GM19372 (cell line): ENCODE results near the gene MFAP2.

ENCODE experiments used
- ATAC-seq: cut with Tn5 transposase; IDR thresholded peaks from one replicate; pipeline ENCODE4 v1.9.1; 2021; ENCODE audit warnings: mild to moderate bottlenecking, low read depth, moderate library complexity; ENCODE audit not compliant: unreplicated experiment

MFAP2 gene, protein sequence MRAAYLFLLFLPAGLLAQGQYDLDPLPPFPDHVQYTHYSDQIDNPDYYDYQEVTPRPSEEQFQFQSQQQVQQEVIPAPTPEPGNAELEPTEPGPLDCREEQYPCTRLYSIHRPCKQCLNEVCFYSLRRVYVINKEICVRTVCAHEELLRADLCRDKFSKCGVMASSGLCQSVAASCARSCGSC

DNA sequence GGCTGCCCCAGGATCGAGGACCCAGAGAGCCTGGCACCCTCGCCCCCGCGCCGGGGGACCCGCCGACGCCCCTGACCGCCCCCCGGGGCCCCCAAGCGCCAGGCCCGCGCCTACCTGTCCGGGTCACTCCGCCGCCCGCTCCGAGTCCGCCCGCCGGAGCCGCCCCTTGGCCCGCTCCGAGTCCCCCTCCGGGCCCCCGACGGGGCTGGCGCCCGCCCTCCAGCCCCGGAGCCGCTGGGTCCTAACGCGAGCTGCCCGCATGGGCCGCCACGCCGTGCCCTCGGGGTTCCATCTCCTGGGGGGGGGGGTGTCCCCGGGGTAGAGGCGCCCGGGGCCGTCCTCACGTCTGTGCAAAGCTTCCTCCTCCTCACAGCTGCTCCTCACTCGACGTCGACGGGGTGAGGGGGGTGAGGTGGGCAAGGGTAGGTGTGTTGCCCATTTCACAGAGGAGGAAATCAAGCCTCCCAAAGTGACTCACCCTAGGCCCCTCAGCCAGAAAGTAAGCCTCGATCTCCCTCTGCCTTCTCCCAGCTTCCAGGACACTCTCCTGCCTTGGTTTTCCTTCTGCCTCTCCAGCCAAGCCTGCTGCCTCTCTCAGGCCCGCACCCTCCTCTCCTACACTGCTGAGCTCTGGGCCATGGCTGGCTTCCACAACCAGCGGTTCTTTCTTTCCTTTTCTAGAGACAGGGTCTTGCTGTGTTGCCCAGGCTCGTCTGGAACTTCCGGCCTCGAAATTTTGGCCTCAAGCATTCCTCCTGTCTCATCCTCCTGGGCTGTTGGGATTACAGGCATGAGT is at the start of gene MFAP2:
TSS of gene MFAP2 (minus strand) at position 148 of the 796 bp plus-strand sequence. CDS start 2,347 bp downstream, outside the sequence.
- ATAC-seq: no peak

DNA sequence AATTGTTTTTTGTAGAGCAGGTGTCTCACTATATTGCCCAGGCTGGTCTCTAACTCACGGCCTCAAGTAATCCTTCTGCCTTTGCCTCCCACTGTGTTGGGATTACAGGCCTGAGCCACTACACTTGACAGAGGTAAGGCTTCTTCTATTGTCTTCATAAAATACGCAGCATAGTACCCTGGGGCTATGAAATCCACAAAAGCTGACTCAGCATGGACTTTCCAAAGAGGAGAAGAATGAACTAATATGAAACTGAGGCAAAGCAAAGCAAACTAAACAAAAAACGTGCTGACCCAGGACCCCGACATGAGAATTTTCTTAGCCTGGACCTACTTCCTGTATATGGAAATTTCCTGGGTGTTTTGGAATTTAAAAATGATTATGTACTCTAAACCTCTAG is 49.8 kb upstream of the MFAP2 start:
- no peak for ATAC-seq

DNA sequence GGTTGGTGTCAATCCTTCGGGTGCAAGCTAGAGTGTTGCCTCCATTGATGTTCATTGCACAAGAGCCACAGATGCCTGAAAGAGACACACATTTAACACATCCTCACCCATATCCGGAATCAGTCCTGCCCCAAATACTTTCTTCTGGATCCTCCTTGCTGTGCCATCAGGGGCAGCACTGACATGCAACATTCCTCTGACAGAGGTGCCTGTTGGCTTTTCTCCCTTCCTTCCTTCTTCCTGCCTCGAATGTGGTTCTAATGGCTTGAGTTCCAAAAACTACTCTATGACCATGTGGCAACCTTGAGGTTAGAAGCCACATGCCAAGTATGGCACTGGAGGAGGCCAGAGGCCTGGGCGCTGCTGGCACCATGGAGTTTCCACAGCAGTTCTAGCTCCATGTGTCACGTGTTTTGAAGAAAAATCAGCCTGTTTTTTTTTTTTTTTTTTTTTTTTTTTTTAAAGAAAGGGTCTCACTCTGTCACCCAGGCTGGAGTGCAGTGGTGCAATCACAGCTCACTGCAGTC is 48.3 kb upstream of the MFAP2 start:
- ATAC-seq: no peak

DNA sequence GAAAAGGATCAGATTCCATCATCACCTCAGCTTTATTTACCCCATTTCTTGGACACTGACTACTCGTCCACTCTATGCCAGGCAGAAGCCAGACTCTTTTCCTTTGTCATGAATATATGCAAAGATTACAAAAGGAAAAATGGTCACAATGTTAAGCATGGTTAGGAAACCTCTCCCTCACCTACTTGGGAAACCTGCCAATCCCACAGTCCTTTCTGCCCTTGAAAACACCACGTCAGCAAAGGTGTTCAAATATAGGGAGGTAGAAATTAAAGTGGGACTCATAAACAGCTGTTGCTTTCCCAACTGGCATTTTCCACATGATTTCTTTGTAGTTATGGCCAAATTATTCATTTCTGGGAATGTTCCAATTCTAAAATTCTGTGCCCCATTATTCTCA is 47.5 kb upstream of the MFAP2 start:
- no peak for ATAC-seq

DNA sequence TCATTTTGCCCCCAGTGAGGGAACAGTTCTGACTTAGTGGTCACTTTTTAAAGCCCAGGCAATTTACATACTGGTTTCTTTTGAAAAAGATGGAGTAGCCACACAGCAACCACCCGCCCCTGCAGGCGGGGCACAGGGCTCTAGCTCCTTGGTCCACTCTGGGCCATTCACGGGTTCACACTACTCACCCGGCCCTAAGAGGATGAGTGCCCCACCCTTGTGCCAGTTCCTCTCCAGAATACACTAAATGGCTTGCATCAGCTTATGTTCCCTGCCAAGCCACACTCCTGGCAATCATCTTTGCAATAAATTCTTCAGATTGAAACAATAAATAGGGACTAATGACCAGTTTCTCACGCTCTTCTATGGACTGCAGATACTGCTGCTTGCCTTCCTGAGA is 47.0 kb upstream of the MFAP2 start:
- no peak for ATAC-seq

DNA sequence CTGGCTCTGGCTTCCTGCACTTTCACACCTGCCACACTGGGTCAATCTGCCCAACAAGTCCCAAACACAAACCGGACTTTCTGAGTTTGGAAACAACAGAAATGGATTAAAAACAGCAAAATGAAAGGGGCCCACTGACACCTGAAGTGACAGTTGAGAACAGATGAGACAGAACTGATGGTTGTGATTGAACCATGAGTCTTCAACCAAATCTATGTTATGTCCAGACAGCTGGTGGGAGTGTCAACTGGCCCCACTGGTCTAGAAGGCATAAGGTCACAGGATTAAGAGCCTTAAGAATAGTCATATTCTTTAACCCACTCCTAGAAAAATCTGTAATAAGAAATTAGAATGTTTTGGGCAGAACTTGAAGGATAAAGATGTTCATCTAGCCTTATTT is 44.3 kb upstream of the MFAP2 start:
- ATAC-seq: no peak

DNA sequence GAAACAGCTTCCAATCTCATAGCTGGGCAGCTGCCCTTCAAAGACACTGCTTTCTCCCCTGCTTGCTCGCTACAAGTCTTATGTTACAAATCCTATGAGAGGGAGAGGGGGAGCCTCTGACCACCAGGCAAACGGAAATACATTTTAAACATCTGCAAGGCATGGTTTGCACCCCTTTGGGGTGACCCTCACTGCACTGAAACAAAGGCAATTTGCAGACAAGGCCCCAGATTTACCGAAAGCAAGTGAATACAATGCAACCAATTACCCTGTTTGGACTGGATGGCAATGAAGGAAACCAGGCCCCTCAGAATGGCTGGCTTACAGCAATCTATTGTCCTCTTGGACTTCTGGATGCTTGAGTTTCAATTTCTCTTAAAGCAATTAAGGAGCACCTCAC is 43.2 kb upstream of the MFAP2 start:
- ATAC-seq: no peak

DNA sequence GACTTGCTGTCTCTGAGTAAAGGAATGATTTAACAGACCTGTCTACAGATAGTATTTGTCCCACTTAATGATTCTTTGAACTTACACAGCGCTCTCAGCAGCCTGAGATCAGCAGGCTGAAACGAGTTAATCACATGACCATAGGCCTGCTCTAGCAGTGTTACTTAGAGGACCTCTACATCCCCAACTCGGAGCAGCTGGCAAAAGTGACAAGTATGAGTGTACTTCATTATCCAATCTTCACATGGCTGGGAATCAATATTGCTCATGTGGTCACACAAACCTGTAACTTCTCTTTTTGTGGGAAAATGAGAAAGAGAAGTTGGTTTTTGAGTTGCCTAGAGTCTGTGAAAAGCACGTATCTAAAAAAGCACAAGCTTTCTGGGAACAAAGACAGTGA is 42.7 kb upstream of the MFAP2 start:
- no peak for ATAC-seq

DNA sequence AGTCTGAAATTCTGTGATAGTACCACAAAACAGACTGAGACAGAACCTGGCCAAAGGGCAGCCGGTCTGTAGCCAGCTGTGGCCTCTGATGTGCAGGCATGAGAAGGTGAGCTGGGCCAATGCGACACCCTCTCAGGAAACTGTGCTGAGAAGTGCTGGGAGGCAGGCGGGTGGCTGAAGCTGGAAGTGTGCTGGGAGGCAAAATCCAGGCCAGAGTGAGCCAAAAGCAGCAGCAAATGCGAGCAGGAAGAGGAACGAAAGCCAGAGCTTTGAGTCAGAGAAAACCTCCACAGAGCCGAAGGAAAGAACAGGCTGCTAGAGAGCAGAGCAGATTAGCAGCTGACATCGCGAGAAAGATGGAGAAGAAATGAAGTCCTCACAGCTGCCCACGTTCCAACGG is 41.5 kb upstream of the MFAP2 start:
- no peak for ATAC-seq

DNA sequence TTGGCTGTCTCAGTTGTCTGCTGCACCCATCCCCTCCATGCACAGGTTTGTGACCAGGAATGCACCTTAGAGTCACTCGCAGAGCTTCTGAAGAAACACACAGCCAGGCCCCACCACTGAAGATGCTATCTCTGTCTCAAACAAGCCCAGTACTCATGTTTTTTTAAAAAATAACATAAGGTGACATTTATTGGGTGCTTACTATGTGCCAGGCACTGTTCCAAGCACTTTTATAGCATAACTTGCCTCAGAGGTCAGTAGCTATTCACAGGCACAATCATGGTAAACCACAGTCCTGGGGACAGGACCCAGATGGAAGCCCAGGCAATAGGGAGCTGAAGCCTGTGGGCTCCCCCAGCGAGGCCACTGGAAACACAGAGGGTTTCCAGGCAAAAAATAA is 40.1 kb upstream of the MFAP2 start:
- ATAC-seq: no peak

DNA sequence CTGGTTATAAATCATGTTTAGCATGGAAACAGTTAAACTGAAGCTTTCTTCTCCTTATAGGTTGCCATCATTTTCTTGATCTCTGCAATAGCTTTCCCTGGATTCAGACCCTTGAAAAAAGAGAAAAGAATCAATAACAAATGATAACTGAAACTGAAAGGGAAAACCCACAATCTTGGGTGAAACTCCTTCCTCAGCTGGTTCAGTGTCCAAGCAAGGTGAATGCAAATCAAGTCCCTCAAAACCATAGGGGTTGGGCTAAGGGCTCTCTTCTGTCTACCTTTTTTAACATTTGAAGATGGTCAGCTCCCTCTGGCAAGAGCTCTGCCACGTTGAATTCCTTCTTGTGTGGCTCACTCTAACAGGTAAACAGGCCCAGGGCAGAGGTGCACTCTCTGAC is 38.4 kb upstream of the MFAP2 start:
- no peak for ATAC-seq

DNA sequence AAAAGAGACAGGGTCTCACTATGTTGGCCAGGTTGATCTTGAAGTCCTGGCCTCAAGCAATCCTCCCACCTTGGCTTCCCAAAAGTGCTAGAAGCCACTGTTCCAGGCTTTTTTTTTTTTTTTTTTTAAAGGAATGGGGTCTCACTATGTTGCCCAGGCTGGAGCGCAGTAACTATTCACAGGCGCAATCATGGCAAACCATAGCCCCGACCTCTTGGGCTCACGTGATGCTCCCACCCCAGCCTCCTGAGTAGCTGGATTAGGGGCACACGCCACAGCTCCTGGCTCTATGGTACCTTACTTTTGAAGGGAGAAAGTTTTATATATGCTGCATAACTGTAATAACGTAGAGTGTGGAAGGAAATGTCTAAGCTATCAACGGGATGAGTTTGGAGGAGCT is 37.0 kb upstream of the MFAP2 start:
- no peak for ATAC-seq

DNA sequence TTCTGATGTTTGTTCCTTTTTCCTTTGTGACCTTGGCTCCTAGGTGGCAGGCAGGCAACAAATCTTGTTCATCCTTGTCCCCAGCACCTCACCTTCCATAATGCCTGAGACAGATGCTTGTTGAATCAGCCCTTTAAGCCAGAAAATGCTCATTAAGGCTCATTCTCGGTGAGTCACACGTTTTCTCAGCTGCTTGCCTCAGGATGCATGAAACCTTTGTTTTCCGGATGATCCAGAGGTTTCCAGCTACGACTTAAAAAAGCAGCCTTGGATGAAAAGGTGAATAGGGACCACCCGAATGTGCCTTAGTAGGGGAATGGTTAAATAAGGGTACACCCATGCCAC is 35.9 kb upstream of the MFAP2 start:
- no peak for ATAC-seq

DNA sequence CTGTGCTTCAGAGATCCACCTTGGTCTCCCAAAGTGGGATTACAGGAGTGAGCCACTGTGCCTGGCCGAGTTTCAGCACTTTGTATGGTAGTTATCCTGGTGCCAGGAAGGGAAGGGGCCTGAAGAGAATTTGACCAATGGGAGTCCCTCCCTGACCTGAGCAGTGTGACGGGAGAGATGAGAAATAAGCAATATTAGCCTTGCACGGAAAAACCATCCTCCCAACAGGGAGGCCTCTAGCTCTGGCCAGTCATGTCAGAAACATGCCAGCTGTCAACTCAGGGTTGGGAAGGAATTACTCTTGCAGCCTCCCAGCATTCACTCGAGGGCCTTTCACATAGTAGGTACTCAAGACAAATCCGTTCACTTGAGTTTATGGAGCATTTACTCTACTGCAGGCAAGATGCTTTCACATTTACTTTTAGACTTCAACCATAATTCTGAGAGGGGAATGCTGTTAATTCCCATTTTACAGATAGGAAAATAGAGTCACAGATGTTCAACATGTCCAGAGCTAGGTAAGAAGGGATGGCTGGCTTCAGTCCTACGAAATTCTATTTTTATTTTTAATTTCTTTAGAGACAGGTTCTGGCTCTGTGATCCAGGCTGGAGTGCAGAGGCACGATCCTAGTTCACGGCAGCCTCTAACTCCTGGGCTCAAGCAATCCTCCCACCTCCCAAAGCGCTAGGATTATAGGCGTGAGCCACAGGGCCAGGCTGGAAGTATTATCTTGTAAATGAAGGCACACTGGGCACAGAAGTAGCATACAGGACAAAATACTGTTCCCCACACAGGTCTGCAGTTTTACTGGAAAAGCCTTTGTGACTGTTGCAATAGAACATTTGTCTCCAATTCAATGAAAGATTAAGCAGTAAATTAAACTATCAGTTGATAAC is 34.5 kb upstream of the MFAP2 start:
- ATAC-seq: no peak

DNA sequence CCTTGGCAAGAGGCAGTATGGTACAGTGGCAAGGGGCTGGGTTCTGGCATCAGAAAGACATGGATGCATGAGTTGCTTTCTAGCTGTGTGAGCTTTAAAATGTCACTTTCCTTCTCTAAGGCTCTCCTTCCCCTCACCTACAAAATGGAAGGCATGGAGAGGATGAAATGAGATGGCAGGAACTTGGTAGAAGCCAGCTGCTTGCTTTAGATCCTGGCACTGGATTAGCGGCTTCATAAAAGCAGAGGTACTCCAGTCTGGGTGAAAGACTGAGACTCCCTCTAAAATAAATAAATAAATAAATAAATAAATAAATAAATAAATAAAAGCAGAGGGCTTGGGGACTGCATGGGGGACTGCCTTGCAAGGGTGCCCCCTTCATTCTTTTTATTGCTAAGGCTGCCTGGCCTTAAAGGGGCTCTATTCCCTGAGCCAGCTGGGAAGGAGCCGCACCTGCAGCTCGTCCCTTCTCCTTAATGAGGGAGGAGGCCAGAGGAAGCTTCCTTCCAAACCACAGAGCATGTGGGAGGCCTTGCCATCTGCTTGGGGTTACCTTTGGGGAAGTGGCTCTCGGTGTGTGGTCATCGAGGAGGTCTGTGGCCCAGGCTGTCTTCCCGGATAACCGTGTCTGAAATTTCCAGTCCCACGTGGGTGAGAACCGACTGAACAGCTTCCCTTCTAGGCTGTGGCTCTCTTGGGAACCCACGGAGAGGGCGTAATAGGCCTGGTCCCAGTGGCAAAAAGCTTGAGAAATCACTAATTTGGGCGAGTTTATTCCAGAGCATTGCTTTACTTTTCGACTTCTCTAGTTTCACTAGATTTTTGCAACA is 33.3 kb upstream of the MFAP2 start:
- no peak for ATAC-seq

DNA sequence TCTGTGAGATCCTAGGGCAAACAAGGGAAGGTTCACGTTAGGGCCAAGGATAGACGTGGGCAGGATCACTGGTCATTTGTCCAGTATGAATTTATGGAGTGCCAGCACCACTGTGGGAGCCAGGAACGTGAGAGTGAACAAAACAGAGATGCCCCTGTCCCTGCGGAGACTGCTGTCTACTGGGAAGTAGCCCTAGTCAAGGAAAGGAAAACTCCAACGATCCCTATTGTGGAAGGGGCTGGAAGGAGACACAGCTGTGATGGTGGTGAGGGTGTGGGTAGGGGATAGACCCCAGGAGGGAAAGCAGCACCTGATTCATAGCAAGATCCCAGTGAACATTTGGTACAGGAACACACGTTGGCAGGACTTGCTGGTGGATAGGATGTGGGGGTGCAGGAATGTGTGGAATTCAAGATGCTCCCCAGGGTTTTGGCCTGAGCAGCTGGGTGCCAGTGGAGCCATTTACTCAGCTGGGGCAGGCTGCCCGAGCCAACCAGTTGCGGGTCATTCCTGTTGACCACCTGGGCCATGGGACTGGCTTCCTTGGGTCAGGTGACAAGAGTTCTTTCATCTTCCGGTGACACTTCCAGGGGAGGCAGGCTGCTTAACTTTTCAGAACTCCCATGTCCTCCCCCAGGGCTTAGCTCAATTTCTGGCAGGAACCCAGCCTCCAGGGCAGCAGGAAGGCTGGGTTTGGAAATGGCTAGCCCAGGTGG is 32.5 kb upstream of the MFAP2 start:
- ATAC-seq: no peak

DNA sequence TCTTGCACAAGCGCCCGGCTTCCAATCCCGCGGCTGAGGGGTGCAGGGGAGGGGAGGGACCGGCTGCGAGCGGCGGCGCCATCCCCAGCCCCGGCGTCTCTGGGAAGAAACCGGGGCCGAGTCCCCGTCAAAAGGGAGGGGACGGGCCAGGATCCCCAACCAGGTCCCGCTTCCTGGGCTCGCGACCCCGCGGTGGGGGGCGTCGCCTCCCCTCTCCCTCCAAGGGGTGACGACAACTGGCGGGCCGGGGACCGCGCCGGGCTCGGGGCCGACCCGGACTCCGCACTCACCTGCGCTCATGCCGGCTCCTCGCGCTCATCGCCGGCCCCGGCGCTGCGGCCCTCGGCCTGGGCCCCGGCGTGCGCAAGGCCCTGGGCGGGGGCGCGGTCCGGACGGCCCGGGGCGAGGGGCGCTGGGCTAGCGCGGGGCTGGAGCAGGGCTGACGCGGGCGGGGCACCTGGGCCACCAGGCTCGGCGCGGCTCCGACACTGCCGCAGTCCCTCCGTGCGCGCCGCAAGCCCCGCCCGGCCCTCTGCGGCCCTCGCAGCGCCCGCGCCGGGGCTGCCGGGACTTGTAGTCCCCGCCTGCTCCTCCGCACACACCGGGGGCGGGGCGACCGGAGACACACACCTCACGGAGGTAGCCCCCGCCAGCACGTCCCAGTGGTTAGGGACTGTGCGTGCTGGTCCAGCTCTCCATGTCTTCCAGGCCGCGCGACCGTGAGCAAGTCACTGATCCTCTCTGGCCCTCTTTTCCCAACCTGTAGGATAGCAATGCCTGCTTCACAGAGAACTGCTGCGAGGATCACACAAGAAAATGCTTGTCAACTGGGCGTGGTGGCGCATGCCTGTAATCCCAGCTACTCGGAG is 31.3 kb upstream of the MFAP2 start, which contains the start of gene ATP13A2:
TSS of gene ATP13A2 (minus strand) at position 490 of the 869 bp plus-strand sequence. CDS start at position 300, 190 bp downstream.
- peak; percentile 92 for ATAC-seq

DNA sequence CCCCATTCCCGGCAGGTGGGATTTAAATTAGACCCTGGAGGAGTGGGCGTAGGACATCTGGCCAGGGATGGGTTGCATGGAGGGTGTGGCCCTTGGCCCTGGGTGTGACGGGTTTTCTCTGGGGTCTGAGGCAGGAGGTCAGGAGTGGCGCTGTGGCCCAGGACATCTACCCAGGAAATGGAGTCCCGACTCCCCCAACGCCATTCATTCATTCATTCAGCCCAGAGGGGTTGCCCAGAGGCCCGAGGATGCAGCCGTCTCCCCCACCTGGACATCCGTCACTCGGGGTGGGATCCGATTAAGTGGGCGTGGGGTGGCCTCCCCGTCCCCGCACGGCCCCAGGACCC is 30.6 kb upstream of the MFAP2 start:
- no peak for ATAC-seq

DNA sequence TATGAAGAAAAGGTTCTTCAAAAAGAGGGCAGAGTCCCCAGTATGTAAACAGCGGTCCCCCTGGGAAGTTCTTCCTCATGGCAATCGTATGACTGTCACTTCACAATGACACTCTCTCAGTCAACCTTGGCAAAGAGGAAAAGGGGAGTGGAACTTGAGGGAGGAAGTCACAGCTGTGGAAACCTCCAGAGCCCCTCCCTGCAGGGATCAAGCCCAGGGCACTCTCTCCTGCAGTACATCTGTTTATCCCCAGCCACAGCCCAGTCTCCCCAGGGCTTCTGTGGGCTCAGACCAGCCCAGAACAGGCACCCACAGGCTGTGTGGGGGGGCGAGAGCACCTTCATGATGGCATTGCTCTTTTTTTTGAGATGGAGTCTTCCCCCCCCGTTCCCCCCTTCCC is 29.3 kb upstream of the MFAP2 start:
- no peak for ATAC-seq
